DND-41 (cell line): Measurements from ENCODE around the gene ADAMTS16.

Source experiments
- CTCF ChIP-seq: IDR thresholded peaks from 2 replicates; pipeline ENCODE4 v1.5.1; 2012; ENCODE audit warnings: borderline replicate concordance, low read length, moderate library complexity, mild to moderate bottlenecking; ENCODE audit not compliant: poor library complexity, severe bottlenecking; ENCODE audit errors: extremely low read depth
- EZH2 ChIP-seq: IDR thresholded peaks from 3 replicates; pipeline ENCODE4 v1.6.1; 2012; ENCODE audit warnings: borderline replicate concordance, low read depth, mild to moderate bottlenecking, moderate library complexity, low read length, inconsistent platforms; ENCODE audit not compliant: severe bottlenecking

GRCh38 chr5:5344606-5345005 lies 204.5 kb downstream of the ADAMTS16 start:
- TF ChIP-seq CTCF (no peak), EZH2 (no peak)
